HEK293 (cell line): ENCODE measurements around the gene KCNK18.

Source experiments
- CTCF ChIA-PET: fragments of 350-600 bp; formaldehyde crosslinking; extraction: SDS; loops from one replicate; lab custom pipeline; 2021; ENCODE audit warnings: antibody characterized with exemption; lab: Yijun Ruan, JAX
- POLR2A ChIA-PET: fragments of 300-600 bp; formaldehyde crosslinking; extraction: SDS; loops from one replicate; lab custom pipeline; 2020; ENCODE audit warnings: antibody characterized with exemption, inconsistent platforms; lab: Yijun Ruan, JAX
- H3K27ac ChIP-seq: fragments of 200-500 bp; sonication (Bioruptor generic); 2 replicates; pipeline ENCODE4 v1.5.1; 2014; ENCODE audit warnings: low read depth, low read length, control low read depth, inconsistent platforms; ENCODE audit errors: extremely low read depth
- H3K36me3 ChIP-seq, 2 experiments: fragments of 200-500 bp in 1 of 2; sonication (Bioruptor generic) in 1 of 2; 1 replicate in 1 of 2; 2 replicates in 1 of 2; pipeline ENCODE4 v1.5.1; 2014 to 2017; ENCODE audit warnings: inconsistent platforms in 2 of 2, low read length in 2 of 2; ENCODE audit not compliant: control insufficient read depth in 2 of 2, insufficient read depth in 1 of 2
- H3K4me1 ChIP-seq: fragments of 200-500 bp; sonication (Bioruptor generic); 2 replicates; pipeline ENCODE4 v1.5.1; 2014; ENCODE audit warnings: mild to moderate bottlenecking, low read length, inconsistent platforms; ENCODE audit not compliant: control insufficient read depth, insufficient read depth
- H3K4me3 ChIP-seq: 2 replicates; pipeline ENCODE4 v1.5.1; 2011; ENCODE audit warnings: low read depth, mild to moderate bottlenecking, control low read depth, low read length, moderate library complexity
- H3K9me3 ChIP-seq: fragments of 200-500 bp; sonication (Bioruptor generic); 2 replicates; pipeline ENCODE4 v1.5.1; 2014; ENCODE audit warnings: low read depth, low read length, inconsistent platforms; ENCODE audit not compliant: control insufficient read depth, insufficient read depth
- AEBP2 ChIP-seq: fragments of 450-650 bp; formaldehyde crosslinking; IDR thresholded peaks from 2 replicates; pipeline ENCODE4 v1.5.1; 2016; ENCODE audit warnings: missing biosample characterization, missing genetic modification characterization, borderline replicate concordance
- BCL11B ChIP-seq: fragments of 450-650 bp; formaldehyde crosslinking; IDR thresholded peaks from 2 replicates; pipeline ENCODE4 v1.5.1; 2016; ENCODE audit warnings: low read depth, missing biosample characterization, missing genetic modification characterization
- HIC1 ChIP-seq: fragments of 450-650 bp; formaldehyde crosslinking; IDR thresholded peaks from 2 replicates; pipeline ENCODE4 v1.5.1; 2016; ENCODE audit warnings: missing biosample characterization, missing genetic modification characterization
- PRDM10 ChIP-seq: fragments of 450-650 bp; formaldehyde crosslinking; IDR thresholded peaks from 2 replicates; pipeline ENCODE4 v1.5.1; 2016; ENCODE audit warnings: missing biosample characterization, missing genetic modification characterization
- ZBTB21 ChIP-seq: fragments of 450-650 bp; formaldehyde crosslinking; IDR thresholded peaks from 2 replicates; pipeline ENCODE4 v1.5.1; 2017; ENCODE audit warnings: missing biosample characterization, missing genetic modification characterization
- ZBTB8A ChIP-seq: fragments of 450-650 bp; formaldehyde crosslinking; IDR thresholded peaks from 2 replicates; pipeline ENCODE4 v1.5.1; 2016; ENCODE audit warnings: missing biosample characterization, missing genetic modification characterization
- ZNF148 ChIP-seq: fragments of 450-650 bp; formaldehyde crosslinking; IDR thresholded peaks from 2 replicates; pipeline ENCODE4 v1.5.0; 2017; ENCODE audit warnings: missing biosample characterization, missing genetic modification characterization, borderline replicate concordance
- ZNF16 ChIP-seq: fragments of 450-650 bp; formaldehyde crosslinking; IDR thresholded peaks from 2 replicates; pipeline ENCODE4 v1.5.1; 2016; ENCODE audit warnings: low read depth, missing biosample characterization, missing genetic modification characterization
- ZNF223 ChIP-seq: fragments of 450-650 bp; formaldehyde crosslinking; IDR thresholded peaks from 2 replicates; pipeline ENCODE4 v1.5.1; 2016; ENCODE audit warnings: missing biosample characterization, missing genetic modification characterization
- ZNF274 ChIP-seq, 2 experiments: fragments of 200-500 bp in 1 of 2; fragments of 450-650 bp in 1 of 2; sonication (Bioruptor generic) in 1 of 2; formaldehyde crosslinking in 1 of 2; IDR thresholded peaks; 2 replicates each; pipeline versions ENCODE4 v1.5.1 to v1.6.1; 2014 to 2016; ENCODE audit warnings: borderline replicate concordance in 1 of 2, inconsistent platforms in 1 of 2, low read length in 1 of 2, missing biosample characterization in 1 of 2, missing genetic modification characterization in 1 of 2
- ZNF311 ChIP-seq: fragments of 450-650 bp; formaldehyde crosslinking; IDR thresholded peaks from 2 replicates; pipeline ENCODE4 v1.5.1; 2017; ENCODE audit warnings: missing biosample characterization, missing genetic modification characterization, borderline replicate concordance
- ZNF324 ChIP-seq: fragments of 450-650 bp; formaldehyde crosslinking; IDR thresholded peaks from 2 replicates; pipeline ENCODE4 v1.5.1; 2016; ENCODE audit warnings: missing biosample characterization, missing genetic modification characterization
- ZNF544 ChIP-seq: fragments of 450-650 bp; formaldehyde crosslinking; IDR thresholded peaks from 2 replicates; pipeline ENCODE4 v1.5.0; 2017; ENCODE audit warnings: missing biosample characterization, missing genetic modification characterization
- ZNF664 ChIP-seq: fragments of 450-650 bp; formaldehyde crosslinking; IDR thresholded peaks from 2 replicates; pipeline ENCODE4 v1.5.1; 2016; ENCODE audit warnings: missing biosample characterization, missing genetic modification characterization
- ZNF677 ChIP-seq: fragments of 450-650 bp; IDR thresholded peaks from 2 replicates; pipeline ENCODE4 v1.5.0; 2018; ENCODE audit warnings: missing biosample characterization, mild to moderate bottlenecking, missing genetic modification characterization, moderate library complexity

Gene KCNK18

GRCh38 chr10:117246997-117247671 lies 49.8 kb downstream of the KCNK18 start (continued):
- TF ChIP-seq HIC1 (tag by site-specific recombination) (no peak), ZBTB21 (tag by site-specific recombination) (no peak), ZNF16 (tag by site-specific recombination) (no peak), ZBTB8A (tag by site-specific recombination) (no peak), ZNF274 (IDR thresholded peaks at IDR 0.05; ENCODE audit: low read length) (no peak), ZNF274 (tag by site-specific recombination; IDR thresholded peaks at IDR 0.05; ENCODE audit: borderline replicate concordance) (no peak), ZNF223 (tag by site-specific recombination) (no peak), AEBP2 (tag by site-specific recombination) (no peak), ZNF544 (tag by site-specific recombination) (no peak)

GRCh38 chr10:117248750-117249465 lies 51.6 kb downstream of the KCNK18 start:
- ChIA-PET CTCF (interaction anchor here (0.6 to 1.7 kb wide), 6 partner anchors 9 to 194 kb away, joined by 3 to 10 read pairs (median 4); no protein-coding TSS in a partner anchor), POLR2A (no interaction called here)
- Histone ChIP-seq H3K4me1 (no peaks in the 10 kb centered on the region), H3K27ac (no peak overlapping the region), H3K9me3 (no peaks in the 10 kb centered on the region), H3K4me3 (no peak overlapping the region), H3K36me3 (no peaks in the 10 kb centered on the region)
- TF ChIP-seq PRDM10 (tag by site-specific recombination) = no peak
- no peak for TF ChIP-seq ZNF677
- no peak for TF ChIP-seq ZNF148 (tag by site-specific recombination)
- TF ChIP-seq BCL11B (tag by site-specific recombination) = no peak
- no peak for TF ChIP-seq ZNF311 (tag by site-specific recombination)
- no peak for TF ChIP-seq ZNF324
- TF ChIP-seq ZNF664 (tag by site-specific recombination) = no peak
